Endothelial cell of umbilical vein (primary cell): ENCODE data around the gene ZNHIT3. TPM values are rescaled to one million over a fixed set of nuclear protein-coding genes. Genes with fewer than 3 reads are reported as not detected.

ENCODE experiments used
- BruUV-seq: library from RNA; stranded (reverse); fragments of 400-500 nt; replicated peaks from 2 replicates; lab custom pipeline; 2021; lab: Mats Ljungman, UMichigan
- CTCF ChIA-PET: fragments of 300-600, 350-600 bp; sonication (Branson Sonifier 250); formaldehyde crosslinking; loops from one replicate; lab custom pipeline; 2021; ENCODE audit warnings: antibody characterized with exemption, inconsistent platforms; lab: Charles Lee
- POLR2A ChIA-PET: fragments of 300-600, 350-600 bp; sonication (Branson Sonifier 250); formaldehyde crosslinking; loops from one replicate; lab custom pipeline; 2021; ENCODE audit warnings: antibody characterized with exemption, inconsistent platforms; lab: Charles Lee
- DNase-seq: peaks from one replicate; pipeline ENCODE4 v3.0.0-alpha.2; 2011; ENCODE audit warnings: low read depth, low spot score
- FAIRE-seq: peaks from 2 replicates; lab custom pipeline; 2011; peaks lifted over from hg19 to GRCh38; lab: Jason Lieb, UNC
- H2AFZ ChIP-seq: 2 replicates; pipeline ENCODE4 v1.6.0; 2012; ENCODE audit warnings: low read depth, low read length, control low read depth, inconsistent platforms
- H3K27ac ChIP-seq: 2 replicates; pipeline ENCODE4 v1.5.1; 2011; ENCODE audit warnings: low read depth, mild to moderate bottlenecking, control low read depth, low read length, moderate library complexity; ENCODE audit not compliant: insufficient read depth
- H3K27me3 ChIP-seq, 2 experiments: 2 replicates each; pipeline versions ENCODE4 v1.6.0 to v1.6.1; 2011; ENCODE audit warnings: low read length in 2 of 2, mixed read lengths in 1 of 2; ENCODE audit not compliant: control insufficient read depth in 2 of 2, insufficient read depth in 2 of 2
- H3K36me3 ChIP-seq, 2 experiments: 2 replicates in 1 of 2; 3 replicates in 1 of 2; pipeline ENCODE4 v1.5.1; 2011; ENCODE audit warnings: low read length in 2 of 2, mild to moderate bottlenecking in 1 of 2, moderate library complexity in 1 of 2; ENCODE audit not compliant: control insufficient read depth in 2 of 2, insufficient read depth in 2 of 2; ENCODE audit errors: extremely low read depth in 1 of 2
- H3K4me1 ChIP-seq: 3 replicates; pipeline ENCODE4 v1.5.1; 2011; ENCODE audit warnings: mild to moderate bottlenecking, low read length; ENCODE audit not compliant: control insufficient read depth, insufficient read depth; ENCODE audit errors: extremely low read depth
- H3K4me2 ChIP-seq: 2 replicates; pipeline ENCODE4 v1.6.1; 2011; ENCODE audit warnings: low read length, control low read depth, mixed read lengths; ENCODE audit not compliant: insufficient read depth
- H3K4me3 ChIP-seq, 3 experiments: fragments of 200-600 bp in 1 of 3; sonication (generic), shearing (Covaris generic) in 1 of 3; replicated peaks in 1 of 3; 2 replicates each; pipeline ENCODE4 v1.5.1; 2011 to 2016; ENCODE audit warnings: control low read depth in 3 of 3, low read length in 3 of 3, mild to moderate bottlenecking in 2 of 3, inconsistent platforms in 1 of 3, low read depth in 1 of 3, moderate library complexity in 1 of 3; ENCODE audit not compliant: insufficient read depth in 1 of 3
- H3K79me2 ChIP-seq: 2 replicates; pipeline ENCODE4 v1.6.0; 2012; ENCODE audit warnings: low read length, inconsistent platforms; ENCODE audit not compliant: control insufficient read depth, insufficient read depth
- H3K9ac ChIP-seq: replicated peaks from 2 replicates; pipeline ENCODE3; 2011; ENCODE audit warnings: low read length, control low read depth; ENCODE audit not compliant: insufficient read depth; ENCODE audit errors: extremely low read depth
- H3K9me1 ChIP-seq: replicated peaks from 3 replicates; pipeline ENCODE4 v1.6.0; 2011; ENCODE audit warnings: mild to moderate bottlenecking, low read length; ENCODE audit not compliant: control insufficient read depth, insufficient read depth; ENCODE audit errors: extremely low read depth
- H3K9me3 ChIP-seq: replicated peaks from 2 replicates; pipeline ENCODE4 v1.5.1; 2012; ENCODE audit warnings: low read length, inconsistent platforms; ENCODE audit not compliant: control insufficient read depth, insufficient read depth
- H4K20me1 ChIP-seq: replicated peaks from 2 replicates; pipeline ENCODE3; 2011; ENCODE audit warnings: mild to moderate bottlenecking, low read length; ENCODE audit not compliant: control insufficient read depth, insufficient read depth; ENCODE audit errors: extremely low read depth
- EZH2 ChIP-seq: IDR thresholded peaks from 2 replicates; pipeline ENCODE4 v1.6.1; 2012; ENCODE audit warnings: borderline replicate concordance, low read depth, mild to moderate bottlenecking, moderate library complexity, low read length, inconsistent platforms; ENCODE audit not compliant: severe bottlenecking
- FOS ChIP-seq: IDR thresholded peaks from 2 replicates; pipeline ENCODE4 v1.6.1; 2011; ENCODE audit warnings: mild to moderate bottlenecking, low read length, moderate library complexity, borderline replicate concordance; ENCODE audit not compliant: insufficient read depth
- GATA2 ChIP-seq: IDR thresholded peaks from 2 replicates; pipeline ENCODE4 v1.7.0; 2011; ENCODE audit warnings: low read depth, mild to moderate bottlenecking, moderate library complexity, mixed read lengths, low read length; ENCODE audit not compliant: insufficient read length, insufficient read depth
- JUN ChIP-seq: IDR thresholded peaks from 2 replicates; pipeline ENCODE4 v1.6.1; 2011; ENCODE audit warnings: borderline replicate concordance, low read depth; ENCODE audit not compliant: insufficient read length, insufficient read depth
- MYC ChIP-seq: IDR thresholded peaks from one replicate; pipeline ENCODE4 v1.6.1; 2011; ENCODE audit warnings: mild to moderate bottlenecking, low read depth, low read length
- POLR2A ChIP-seq: IDR thresholded peaks from 2 replicates; pipeline ENCODE4 v1.6.1; 2012; ENCODE audit warnings: low read depth, mild to moderate bottlenecking, control low read depth, low read length
- POLR2AphosphoS5 ChIP-seq: IDR thresholded peaks from 2 replicates; pipeline ENCODE4 v1.6.1; 2012; ENCODE audit warnings: low read depth, mild to moderate bottlenecking, control low read depth, low read length, moderate library complexity; ENCODE audit not compliant: insufficient read depth
- dilution Hi-C: fragments of 300-500 bp; cut with MboI; formaldehyde crosslinking; loops from one replicate; pipeline ENCODE4 v1.15.0; 2019; ENCODE audit warnings: low sequenced_read_pairs; ENCODE audit not compliant: extremely low pct_ligation_motif_present
- intact Hi-C: fragments of 100-400 bp; cut with micrococcal nuclease; formaldehyde crosslinking; loops from one replicate; pipeline ENCODE4 v1.10.0; 2022
- polyA plus RNA-seq, 4 experiments: library from polyadenylated mRNA; depleted of rRNA in 3 of 4; stranded (reverse) in 3 of 4; unstranded in 1 of 4; fragments of >200 nt; gene quantifications; 2 replicates each; pipeline versions ENCODE4 v1.2.1 to v1.2.3, GENCODE V29; 2011 to 2012; ENCODE audit warnings: missing spikeins in 1 of 4
- total RNA-seq: library from RNA; stranded (reverse); gene quantifications from 2 replicates; pipeline ENCODE4 v1.2.3, GENCODE V29; 2021
- TF ChIP-seq, protein P1 (sequence below): IDR thresholded peaks from 2 replicates; pipeline ENCODE4 v1.6.1; 2011; ENCODE audit not compliant: insufficient read depth, insufficient read length
- TF ChIP-seq, protein P2 (sequence below), 2 donors: IDR thresholded peaks; 1 replicate in 1 of 2; 2 replicates in 1 of 2; pipeline ENCODE4 v1.5.1; 2011; ENCODE audit warnings: low read length in 2 of 2, mild to moderate bottlenecking in 2 of 2, moderate library complexity in 2 of 2, control low read depth in 1 of 2, inconsistent platforms in 1 of 2, low read depth in 1 of 2; ENCODE audit not compliant: insufficient read depth in 1 of 2; ENCODE audit errors: extremely low read depth in 1 of 2

The ZNHIT3 gene
- total and polyA plus RNA-seq, 2 donors (not counting 3 experiments of a cell fraction or from before 2014, with no cell fraction given), result 34.0 to 66.9 TPM

GRCh38 chr17:36523113-36523512, 36.6 kb downstream of the ZNHIT3 start:
- Histone ChIP-seq H3K79me2 (peaks cover 4% of the 10 kb centered on the region), H3K36me3 (peaks cover 25 to 26% of the 10 kb centered on the region in 2 experiments), H3K9me3 (no peaks in the 10 kb centered on the region), H2AFZ (no peak overlapping the region), H3K4me3 (no peak overlapping the region), H3K27me3 (no peaks in the 10 kb centered on the region), H4K20me1 (no peaks in the 10 kb centered on the region), H3K4me1 (no peaks in the 10 kb centered on the region), H3K4me2 (no peak overlapping the region), H3K9ac (no peak overlapping the region), H3K27ac (no peak overlapping the region), H3K9me1 (no peaks in the 10 kb centered on the region)
- POLR2A ChIA-PET, result no interaction called here
- TF ChIP-seq GATA2 (no peak), EZH2 (no peak), JUN (no peak), POLR2AphosphoS5 (no peak), MYC (no peak), POLR2A (no peak), FOS (no peak)
- TF ChIP-seq, protein P1, sequence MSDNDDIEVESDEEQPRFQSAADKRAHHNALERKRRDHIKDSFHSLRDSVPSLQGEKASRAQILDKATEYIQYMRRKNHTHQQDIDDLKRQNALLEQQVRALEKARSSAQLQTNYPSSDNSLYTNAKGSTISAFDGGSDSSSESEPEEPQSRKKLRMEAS, result no peak
- TF ChIP-seq, protein P2, sequence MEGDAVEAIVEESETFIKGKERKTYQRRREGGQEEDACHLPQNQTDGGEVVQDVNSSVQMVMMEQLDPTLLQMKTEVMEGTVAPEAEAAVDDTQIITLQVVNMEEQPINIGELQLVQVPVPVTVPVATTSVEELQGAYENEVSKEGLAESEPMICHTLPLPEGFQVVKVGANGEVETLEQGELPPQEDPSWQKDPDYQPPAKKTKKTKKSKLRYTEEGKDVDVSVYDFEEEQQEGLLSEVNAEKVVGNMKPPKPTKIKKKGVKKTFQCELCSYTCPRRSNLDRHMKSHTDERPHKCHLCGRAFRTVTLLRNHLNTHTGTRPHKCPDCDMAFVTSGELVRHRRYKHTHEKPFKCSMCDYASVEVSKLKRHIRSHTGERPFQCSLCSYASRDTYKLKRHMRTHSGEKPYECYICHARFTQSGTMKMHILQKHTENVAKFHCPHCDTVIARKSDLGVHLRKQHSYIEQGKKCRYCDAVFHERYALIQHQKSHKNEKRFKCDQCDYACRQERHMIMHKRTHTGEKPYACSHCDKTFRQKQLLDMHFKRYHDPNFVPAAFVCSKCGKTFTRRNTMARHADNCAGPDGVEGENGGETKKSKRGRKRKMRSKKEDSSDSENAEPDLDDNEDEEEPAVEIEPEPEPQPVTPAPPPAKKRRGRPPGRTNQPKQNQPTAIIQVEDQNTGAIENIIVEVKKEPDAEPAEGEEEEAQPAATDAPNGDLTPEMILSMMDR (IDR thresholded peaks at IDR 0.05; ENCODE audit: extremely low read depth in 1 of 2, insufficient read depth in 1 of 2, low read depth in 1 of 2, low read length in 2 of 2), result no peak
- FAIRE-seq, result no peak
- dilution Hi-C loops (no loop called here), intact Hi-C loops (no loop called here)
- BruUV-seq, result no TSS peak
- CTCF ChIA-PET, result interaction anchor here (0.7 to 1.4 kb wide), 3 partner anchors 8 to 455 kb away, joined by 3 to 6 read pairs (median 4); no protein-coding TSS in a partner anchor
- no peak for DNase-seq
